A673 (cell line): ENCODE results near the gene SPANXA1.

Source experiments
- EZH2 ChIP-seq: fragments of 200-600 bp; sonication (generic); IDR thresholded peaks from 2 replicates; pipeline ENCODE4 v1.6.1; 2017; ENCODE audit warnings: borderline replicate concordance, low read depth, mild to moderate bottlenecking, mixed read lengths, antibody characterized with exemption, low read length; ENCODE audit not compliant: poor library complexity, severe bottlenecking
- TF ChIP-seq, protein P1 (sequence below): fragments of 300-800, 200-600 bp; sonication (generic); conservative IDR thresholded peaks from 2 replicates; pipeline ENCODE4 v1.5.1; 2017; ENCODE audit warnings: low read depth, mild to moderate bottlenecking, antibody characterized with exemption, low read length, moderate library complexity, mixed read lengths

- TF ChIP-seq, protein P1, sequence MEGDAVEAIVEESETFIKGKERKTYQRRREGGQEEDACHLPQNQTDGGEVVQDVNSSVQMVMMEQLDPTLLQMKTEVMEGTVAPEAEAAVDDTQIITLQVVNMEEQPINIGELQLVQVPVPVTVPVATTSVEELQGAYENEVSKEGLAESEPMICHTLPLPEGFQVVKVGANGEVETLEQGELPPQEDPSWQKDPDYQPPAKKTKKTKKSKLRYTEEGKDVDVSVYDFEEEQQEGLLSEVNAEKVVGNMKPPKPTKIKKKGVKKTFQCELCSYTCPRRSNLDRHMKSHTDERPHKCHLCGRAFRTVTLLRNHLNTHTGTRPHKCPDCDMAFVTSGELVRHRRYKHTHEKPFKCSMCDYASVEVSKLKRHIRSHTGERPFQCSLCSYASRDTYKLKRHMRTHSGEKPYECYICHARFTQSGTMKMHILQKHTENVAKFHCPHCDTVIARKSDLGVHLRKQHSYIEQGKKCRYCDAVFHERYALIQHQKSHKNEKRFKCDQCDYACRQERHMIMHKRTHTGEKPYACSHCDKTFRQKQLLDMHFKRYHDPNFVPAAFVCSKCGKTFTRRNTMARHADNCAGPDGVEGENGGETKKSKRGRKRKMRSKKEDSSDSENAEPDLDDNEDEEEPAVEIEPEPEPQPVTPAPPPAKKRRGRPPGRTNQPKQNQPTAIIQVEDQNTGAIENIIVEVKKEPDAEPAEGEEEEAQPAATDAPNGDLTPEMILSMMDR, result no peak
- TF ChIP-seq EZH2, result no peak
Measured at GRCh38 chrX:141609111-141609510, 24.6 kb upstream of the SPANXA1 start.
